Measurements from ENCODE around the gene WFIKKN1. TPM values are rescaled to one million over a fixed set of nuclear protein-coding genes. Genes with fewer than 3 reads are reported as not detected.

Gene WFIKKN1
- total and polyA plus RNA-seq, 2 of the 13 experiments (the other 11 are each of a cell fraction or from before 2014, with no cell fraction given) = 1.7 to 4.9 TPM

GRCh38 chr16:642189-643049, 11.6 kb downstream of the WFIKKN1 start (continued):
- TF ChIP-seq, protein P1, sequence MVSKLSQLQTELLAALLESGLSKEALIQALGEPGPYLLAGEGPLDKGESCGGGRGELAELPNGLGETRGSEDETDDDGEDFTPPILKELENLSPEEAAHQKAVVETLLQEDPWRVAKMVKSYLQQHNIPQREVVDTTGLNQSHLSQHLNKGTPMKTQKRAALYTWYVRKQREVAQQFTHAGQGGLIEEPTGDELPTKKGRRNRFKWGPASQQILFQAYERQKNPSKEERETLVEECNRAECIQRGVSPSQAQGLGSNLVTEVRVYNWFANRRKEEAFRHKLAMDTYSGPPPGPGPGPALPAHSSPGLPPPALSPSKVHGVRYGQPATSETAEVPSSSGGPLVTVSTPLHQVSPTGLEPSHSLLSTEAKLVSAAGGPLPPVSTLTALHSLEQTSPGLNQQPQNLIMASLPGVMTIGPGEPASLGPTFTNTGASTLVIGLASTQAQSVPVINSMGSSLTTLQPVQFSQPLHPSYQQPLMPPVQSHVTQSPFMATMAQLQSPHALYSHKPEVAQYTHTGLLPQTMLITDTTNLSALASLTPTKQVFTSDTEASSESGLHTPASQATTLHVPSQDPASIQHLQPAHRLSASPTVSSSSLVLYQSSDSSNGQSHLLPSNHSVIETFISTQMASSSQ (IDR thresholded peaks at IDR 0.05; ENCODE audit: low read depth) = no peak
- TF ChIP-seq, protein P1 (CRISPR knock-in tag; IDR thresholded peaks at IDR 0.05; ENCODE audit: borderline replicate concordance) = no peak
- no peak for TF ChIP-seq NR3C1 (CRISPR knock-in tag; IDR thresholded peaks at IDR 0.05)
- TF ChIP-seq ZNF557 (CRISPR knock-in tag; IDR thresholded peaks at IDR 0.05) = no peak
- TF ChIP-seq PRPF4 (IDR thresholded peaks at IDR 0.05; ENCODE audit: low read depth, low read length, poor library complexity, severe bottlenecking) = no peak
- peak; percentile 79 for TF ChIP-seq MXD3 (CRISPR knock-in tag; IDR thresholded peaks at IDR 0.05)
- TF ChIP-seq, protein P2, sequence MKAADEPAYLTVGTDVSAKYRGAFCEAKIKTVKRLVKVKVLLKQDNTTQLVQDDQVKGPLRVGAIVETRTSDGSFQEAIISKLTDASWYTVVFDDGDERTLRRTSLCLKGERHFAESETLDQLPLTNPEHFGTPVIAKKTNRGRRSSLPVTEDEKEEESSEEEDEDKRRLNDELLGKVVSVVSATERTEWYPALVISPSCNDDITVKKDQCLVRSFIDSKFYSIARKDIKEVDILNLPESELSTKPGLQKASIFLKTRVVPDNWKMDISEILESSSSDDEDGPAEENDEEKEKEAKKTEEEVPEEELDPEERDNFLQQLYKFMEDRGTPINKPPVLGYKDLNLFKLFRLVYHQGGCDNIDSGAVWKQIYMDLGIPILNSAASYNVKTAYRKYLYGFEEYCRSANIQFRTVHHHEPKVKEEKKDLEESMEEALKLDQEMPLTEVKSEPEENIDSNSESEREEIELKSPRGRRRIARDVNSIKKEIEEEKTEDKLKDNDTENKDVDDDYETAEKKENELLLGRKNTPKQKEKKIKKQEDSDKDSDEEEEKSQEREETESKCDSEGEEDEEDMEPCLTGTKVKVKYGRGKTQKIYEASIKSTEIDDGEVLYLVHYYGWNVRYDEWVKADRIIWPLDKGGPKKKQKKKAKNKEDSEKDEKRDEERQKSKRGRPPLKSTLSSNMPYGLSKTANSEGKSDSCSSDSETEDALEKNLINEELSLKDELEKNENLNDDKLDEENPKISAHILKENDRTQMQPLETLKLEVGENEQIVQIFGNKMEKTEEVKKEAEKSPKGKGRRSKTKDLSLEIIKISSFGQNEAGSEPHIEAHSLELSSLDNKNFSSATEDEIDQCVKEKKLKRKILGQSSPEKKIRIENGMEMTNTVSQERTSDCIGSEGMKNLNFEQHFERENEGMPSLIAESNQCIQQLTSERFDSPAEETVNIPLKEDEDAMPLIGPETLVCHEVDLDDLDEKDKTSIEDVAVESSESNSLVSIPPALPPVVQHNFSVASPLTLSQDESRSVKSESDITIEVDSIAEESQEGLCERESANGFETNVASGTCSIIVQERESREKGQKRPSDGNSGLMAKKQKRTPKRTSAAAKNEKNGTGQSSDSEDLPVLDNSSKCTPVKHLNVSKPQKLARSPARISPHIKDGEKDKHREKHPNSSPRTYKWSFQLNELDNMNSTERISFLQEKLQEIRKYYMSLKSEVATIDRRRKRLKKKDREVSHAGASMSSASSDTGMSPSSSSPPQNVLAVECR (CRISPR knock-in tag; IDR thresholded peaks at IDR 0.05; ENCODE audit: borderline replicate concordance) = peak; percentile 81
- TF ChIP-seq TRIM24 (CRISPR knock-in tag; IDR thresholded peaks at IDR 0.05) = no peak
- peak; percentile 2 to 54; a peak in 3 of 4 replicates for TF ChIP-seq POLR2A (IDR thresholded peaks at IDR 0.05; ENCODE audit: insufficient read depth in 1 of 2, low read depth in 2 of 2, low read length in 2 of 2)
- 0 out of 2 replicates have a peak, but pooled peaks have one; percentile 44 for TF ChIP-seq ETV6 (CRISPR knock-in tag; conservative IDR thresholded peaks at IDR 0.05)
- peak; percentile 98 for TF ChIP-seq ATF7-NPFF (CRISPR knock-in tag; IDR thresholded peaks at IDR 0.05; ENCODE audit: low read depth)
- TF ChIP-seq FOXP4 (CRISPR knock-in tag; IDR thresholded peaks at IDR 0.05) = no peak
- no peak for TF ChIP-seq ZNF225 (CRISPR knock-in tag; IDR thresholded peaks at IDR 0.05)
- no peak for TF ChIP-seq ZNF562 (CRISPR knock-in tag; IDR thresholded peaks at IDR 0.05; ENCODE audit: borderline replicate concordance)
- TF ChIP-seq JDP2 (CRISPR knock-in tag; IDR thresholded peaks at IDR 0.05; ENCODE audit: borderline replicate concordance) = no peak
